Measurements from ENCODE around the gene C6orf62. TPM values are rescaled to one million over a fixed set of nuclear protein-coding genes. Genes with fewer than 3 reads are reported as not detected.
"Not testable (repeated sequence)": the region's sequence is repeated elsewhere in the genome, so short reads cannot be mapped to it uniquely, and the experiment has no call there.

Gene C6orf62
- total RNA-seq = 100 to 1,000 TPM; 120 to 141 TPM

GRCh38 chr6:24719125-24719971 is at the start of gene C6orf62:
TSS of gene C6orf62 (minus strand) at chr6:24719154. CDS start at chr6:24718668, 486 bp downstream.
- Mint-ChIP-seq H3K36me3 (peaks cover 46 to 58% of the 10 kb centered on the region in 2 donors), H3K9me3 (no peaks in the 10 kb centered on the region), H3K27ac (peak within 1 kb of the TSS; percentile 97 to 100)
- ATAC-seq (peak; percentile 13 to 25), DNase-seq (ENCODE audit: low spot score in 2 of 2) (peak; percentile 63 to 67)

- H3K9me3 Mint-ChIP-seq = no peaks in the 10 kb centered on the region
- no peaks in the 10 kb centered on the region for H3K36me3 Mint-ChIP-seq
- ATAC-seq = no peak
- H3K27ac Mint-ChIP-seq = no peak overlapping the region
- DNase-seq (ENCODE audit: low spot score in 2 of 2) = no peak
Measured at GRCh38 chr6:24768361-24768760, 49.4 kb upstream of the C6orf62 start.

- H3K27ac Mint-ChIP-seq = no peak overlapping the region
- no peaks in the 10 kb centered on the region for H3K9me3 Mint-ChIP-seq
- DNase-seq (ENCODE audit: low spot score in 2 of 2) = no peak
- peak; percentile 66 to 70 for ATAC-seq
- H3K36me3 Mint-ChIP-seq = no peaks in the 10 kb centered on the region
Measured at GRCh38 chr6:24766680-24767462, 47.9 kb upstream of the C6orf62 start.

GRCh38 chr6:24765968-24766367 is 47.0 kb upstream of the C6orf62 start:
- not testable (repeated sequence) for H3K36me3 Mint-ChIP-seq; H3K9me3 Mint-ChIP-seq; ATAC-seq; H3K27ac Mint-ChIP-seq; DNase-seq (ENCODE audit: low spot score in 2 of 2)

GRCh38 chr6:24764833-24765828 is 46.2 kb upstream of the C6orf62 start:
- H3K27ac Mint-ChIP-seq; H3K36me3 Mint-ChIP-seq; DNase-seq (ENCODE audit: low spot score in 2 of 2); ATAC-seq; H3K9me3 Mint-ChIP-seq: not testable (repeated sequence)

- no peak for DNase-seq (ENCODE audit: low spot score in 2 of 2)
- ATAC-seq = no peak
- no peaks in the 10 kb centered on the region for H3K9me3 Mint-ChIP-seq
- H3K36me3 Mint-ChIP-seq = no peaks in the 10 kb centered on the region
- H3K27ac Mint-ChIP-seq = no peak overlapping the region
Measured at GRCh38 chr6:24763578-24763977, 44.6 kb upstream of the C6orf62 start.

GRCh38 chr6:24761851-24762250 is 42.9 kb upstream of the C6orf62 start:
- Mint-ChIP-seq H3K36me3 (no peaks in the 10 kb centered on the region), H3K9me3 (no peaks in the 10 kb centered on the region), H3K27ac (no peak overlapping the region)
- DNase-seq (ENCODE audit: low spot score in 2 of 2) = no peak
- no peak for ATAC-seq

GRCh38 chr6:24761193-24761835 is 42.4 kb upstream of the C6orf62 start:
- no peaks in the 10 kb centered on the region for H3K9me3 Mint-ChIP-seq
- H3K27ac Mint-ChIP-seq = no peak overlapping the region
- DNase-seq (ENCODE audit: low spot score in 2 of 2) (no peak), ATAC-seq (peak in 1 of 2 donors; percentile 38)
- no peaks in the 10 kb centered on the region for H3K36me3 Mint-ChIP-seq

GRCh38 chr6:24760210-24760609 is 41.3 kb upstream of the C6orf62 start:
- Mint-ChIP-seq H3K36me3 (no peaks in the 10 kb centered on the region), H3K9me3 (no peaks in the 10 kb centered on the region), H3K27ac (no peak overlapping the region)
- no peak for DNase-seq (ENCODE audit: low spot score in 2 of 2)
- ATAC-seq = no peak

GRCh38 chr6:24759718-24760117 is 40.8 kb upstream of the C6orf62 start:
- ATAC-seq = no peak
- no peaks in the 10 kb centered on the region for H3K36me3 Mint-ChIP-seq

GRCh38 chr6:24757611-24758010 is 38.7 kb upstream of the C6orf62 start:
- no peak for DNase-seq (ENCODE audit: low spot score in 2 of 2)
- Mint-ChIP-seq H3K36me3 (no peaks in the 10 kb centered on the region), H3K9me3 (no peaks in the 10 kb centered on the region), H3K27ac (no peak overlapping the region)
- no peak for ATAC-seq

More at GRCh38 chr6:24759718-24760117, 40.8 kb upstream of the C6orf62 start:
- H3K27ac Mint-ChIP-seq = no peak overlapping the region
- DNase-seq (ENCODE audit: low spot score in 2 of 2) = no peak
- no peaks in the 10 kb centered on the region for H3K9me3 Mint-ChIP-seq

GRCh38 chr6:24755279-24755678 is 36.3 kb upstream of the C6orf62 start:
- Mint-ChIP-seq H3K36me3 (peaks cover 0 to 9% of the 10 kb centered on the region in 2 donors), H3K9me3 (peaks cover 0 to 7% of the 10 kb centered on the region in 2 donors), H3K27ac (no peak overlapping the region)
- no peak for DNase-seq (ENCODE audit: low spot score in 2 of 2)
- no peak for ATAC-seq

GRCh38 chr6:24754378-24754777 is 35.4 kb upstream of the C6orf62 start:
- not testable (repeated sequence) for H3K36me3 Mint-ChIP-seq; H3K9me3 Mint-ChIP-seq; H3K27ac Mint-ChIP-seq; DNase-seq (ENCODE audit: low spot score in 2 of 2); ATAC-seq

GRCh38 chr6:24753545-24753944 is 34.6 kb upstream of the C6orf62 start:
- Mint-ChIP-seq H3K27ac (no peak overlapping the region), H3K9me3 (peaks cover 0 to 13% of the 10 kb centered on the region in 2 donors), H3K36me3 (peaks cover 0 to 16% of the 10 kb centered on the region in 2 donors)
- ATAC-seq (no peak), DNase-seq (ENCODE audit: low spot score in 2 of 2) (no peak)

- Mint-ChIP-seq H3K9me3 (peaks cover 0 to 13% of the 10 kb centered on the region in 2 donors), H3K36me3 (peaks cover 0 to 16% of the 10 kb centered on the region in 2 donors), H3K27ac (no peak overlapping the region)
- ATAC-seq = no peak
- no peak for DNase-seq (ENCODE audit: low spot score in 2 of 2)
Measured at GRCh38 chr6:24752917-24753492, 34.1 kb upstream of the C6orf62 start.
